Kasumi-1 (cell line): ENCODE data around the gene PDE4D.
"Not testable (repeated sequence)": the region's sequence is repeated elsewhere in the genome, so short reads cannot be mapped to it uniquely, and the experiment has no call there.

Experiments
- DNase-seq, 2 experiments: peaks; one replicate each; lab custom pipeline; 2025; lab: John Stamatoyannopoulos, UW

PDE4D gene

DNA sequence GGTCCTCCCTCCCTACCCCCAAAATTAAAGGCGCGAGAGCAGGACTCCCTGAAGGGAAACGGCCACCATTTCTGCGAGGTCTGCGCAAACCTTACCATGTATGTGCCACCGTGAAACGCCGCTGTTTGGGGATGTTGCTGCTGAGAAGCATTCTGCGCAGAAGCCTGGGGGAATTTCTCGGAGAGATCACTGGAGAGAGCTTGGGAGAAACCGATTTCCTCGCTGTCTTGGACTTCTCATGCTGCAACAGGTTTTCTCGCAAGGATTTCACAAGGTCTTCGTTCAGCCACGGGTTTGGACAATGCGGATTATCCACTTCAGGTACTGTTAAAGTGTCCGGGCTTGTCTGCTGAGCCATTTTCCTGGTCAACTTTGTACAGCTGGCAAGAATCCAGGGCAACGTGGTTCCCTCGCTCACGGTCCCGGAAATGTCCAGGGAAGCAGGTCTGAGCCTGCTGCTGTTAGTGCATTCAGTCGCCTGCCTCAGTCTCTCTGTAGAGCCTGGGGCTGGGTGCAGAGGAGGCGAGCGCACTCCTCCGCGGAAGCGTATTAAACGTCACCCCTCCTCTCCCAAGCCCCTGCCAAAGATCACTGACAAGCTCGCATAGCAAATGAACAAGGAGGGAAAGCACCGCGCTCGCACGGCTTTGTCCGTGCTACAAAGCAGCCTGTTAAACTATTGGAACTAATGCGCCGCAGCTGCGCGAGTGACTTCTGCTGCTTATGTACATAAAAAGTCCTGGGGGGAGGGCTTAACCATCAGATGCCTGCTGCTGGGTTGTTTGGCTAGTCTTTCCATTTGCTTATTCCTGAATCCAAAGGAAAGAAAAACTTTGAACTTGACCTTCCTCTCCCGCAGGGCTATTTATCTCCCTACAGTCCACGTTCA, 125.1 kb downstream of the PDE4D start:
- no peak for DNase-seq

DNA sequence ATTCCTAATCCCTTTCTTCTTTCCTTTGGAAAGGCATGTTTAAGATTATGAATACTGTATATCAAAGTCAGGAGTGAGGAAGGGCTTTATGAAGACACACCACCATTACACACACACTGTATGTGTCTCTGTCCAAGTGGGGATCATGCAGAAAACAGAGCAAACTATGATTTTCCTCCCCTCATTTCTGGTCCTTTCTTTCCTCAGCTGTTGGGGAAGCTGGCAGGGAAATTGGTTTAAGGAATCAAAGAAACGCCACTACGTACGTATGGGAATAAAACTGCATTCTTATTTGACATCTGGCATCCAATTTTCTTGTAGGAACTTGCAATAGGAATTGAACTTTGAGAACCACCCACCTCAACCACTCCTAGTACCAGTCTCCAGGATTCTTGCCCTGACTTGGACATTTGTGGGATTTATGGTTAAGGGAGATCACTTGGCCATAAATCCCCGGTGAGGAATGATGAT, 125.8 kb downstream of the PDE4D start:
- no peak for DNase-seq

DNA sequence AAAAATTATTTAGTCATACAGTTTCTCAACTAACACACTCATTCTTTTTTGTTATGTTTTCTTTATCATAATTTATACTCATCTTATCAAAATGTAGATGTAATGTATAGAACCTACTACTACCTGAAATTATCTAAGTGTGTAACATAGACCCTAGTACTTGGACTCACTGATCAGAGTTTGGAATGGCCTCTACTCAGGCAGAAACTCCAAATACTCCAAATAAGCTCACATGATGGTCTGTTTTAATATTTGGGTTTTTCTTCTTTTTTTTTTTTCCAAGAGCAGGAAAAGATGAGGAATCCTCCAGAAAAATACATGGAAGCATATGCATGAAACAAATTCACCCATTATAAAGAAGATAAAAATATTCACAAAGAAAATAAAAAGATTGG, 126.3 kb downstream of the PDE4D start:
- no peak for DNase-seq

DNA sequence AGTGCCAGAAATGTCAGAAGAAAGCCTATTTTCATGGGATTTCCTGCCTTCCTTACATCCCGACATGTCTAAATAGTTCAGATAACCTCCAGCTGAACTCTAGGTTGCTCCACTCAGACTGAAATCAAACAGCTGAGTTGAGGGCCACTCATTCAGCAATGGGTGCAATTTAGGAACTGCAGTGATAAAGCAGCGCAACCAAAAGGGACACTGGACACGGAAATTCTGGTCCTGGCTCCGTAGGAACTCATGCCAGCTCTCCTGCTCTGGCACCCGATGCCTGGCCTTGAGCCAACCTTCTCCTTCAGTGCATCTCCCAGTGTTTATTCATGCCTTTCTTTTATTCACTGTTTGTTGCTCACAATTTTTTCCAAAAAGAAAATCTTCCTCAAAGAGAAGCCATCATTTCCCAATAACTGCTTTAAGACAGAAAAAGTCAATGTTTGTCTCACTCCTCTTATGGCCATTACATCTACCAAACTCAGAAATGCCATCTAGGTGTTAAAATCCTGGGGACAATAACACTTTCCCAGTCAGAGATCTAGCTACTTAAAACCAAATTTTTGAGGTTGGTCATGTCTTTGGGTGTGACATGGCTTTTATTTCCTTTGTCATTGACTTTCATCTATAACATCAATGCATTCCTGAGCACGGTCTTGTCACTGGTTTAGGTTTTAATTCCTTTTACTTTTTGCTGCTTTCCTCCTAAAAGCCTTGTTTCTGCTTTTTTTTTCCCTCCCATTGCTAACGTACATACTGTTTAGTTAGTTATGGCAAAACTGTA, 126.9 kb downstream of the PDE4D start:
- DNase-seq: no peak

DNA sequence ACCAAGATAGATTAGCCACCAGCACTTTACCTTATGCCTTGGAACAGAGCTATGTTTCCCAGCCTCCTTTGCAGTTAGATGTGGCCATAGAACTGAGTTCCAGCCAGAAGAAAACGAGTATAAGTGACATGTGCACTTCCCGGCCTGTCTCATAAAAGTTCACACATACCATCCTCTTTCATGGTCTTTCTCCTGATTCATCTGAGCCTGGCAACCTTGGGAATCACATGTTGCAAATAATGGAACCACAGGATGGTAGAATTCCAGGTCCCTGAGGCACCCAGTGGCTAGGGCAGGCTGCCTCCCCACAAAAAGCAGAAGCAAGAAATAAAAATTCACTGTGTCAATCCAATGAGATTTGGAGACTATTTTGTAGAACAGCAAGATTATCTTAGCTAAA, 128.1 kb downstream of the PDE4D start:
- DNase-seq: no peak

DNA sequence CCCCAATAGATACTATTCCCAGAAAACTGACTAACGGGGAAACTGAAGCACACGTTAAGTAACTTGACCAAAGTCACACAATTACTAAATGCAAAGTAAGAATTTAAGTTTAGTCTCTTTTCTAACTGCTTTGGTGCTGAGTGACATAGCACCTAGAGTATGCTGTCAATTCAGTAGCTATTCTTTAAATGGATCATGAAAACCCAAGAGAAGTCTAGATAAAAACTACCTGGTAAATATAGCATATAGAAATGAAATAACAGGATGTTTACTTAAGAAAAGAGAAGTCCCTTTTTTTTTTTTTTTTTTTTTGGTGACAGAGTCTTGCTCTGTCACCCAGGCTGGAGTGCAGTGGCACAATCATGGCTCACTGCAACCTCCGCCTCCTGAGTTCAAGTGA, 129.2 kb downstream of the PDE4D start:
- no peak for DNase-seq

DNA sequence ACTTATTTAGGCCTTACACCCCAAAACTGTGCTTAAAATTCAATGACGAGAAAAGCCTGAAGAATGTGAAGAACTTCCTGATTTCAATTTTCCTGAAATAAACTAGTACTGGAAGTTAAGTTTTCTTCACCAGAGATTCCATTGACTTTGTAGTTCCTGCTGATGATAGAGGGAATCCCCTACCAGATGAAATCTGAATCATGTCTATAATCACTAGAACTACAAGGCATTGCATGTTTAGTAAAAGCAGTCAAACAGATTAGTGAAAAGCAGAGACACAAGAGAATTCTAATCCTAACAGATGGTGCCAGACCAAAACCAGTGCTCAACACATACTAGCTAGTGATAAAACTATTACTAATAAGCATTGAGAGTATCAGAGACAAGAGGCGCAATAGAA, 130.0 kb downstream of the PDE4D start:
- DNase-seq: no peak

DNA sequence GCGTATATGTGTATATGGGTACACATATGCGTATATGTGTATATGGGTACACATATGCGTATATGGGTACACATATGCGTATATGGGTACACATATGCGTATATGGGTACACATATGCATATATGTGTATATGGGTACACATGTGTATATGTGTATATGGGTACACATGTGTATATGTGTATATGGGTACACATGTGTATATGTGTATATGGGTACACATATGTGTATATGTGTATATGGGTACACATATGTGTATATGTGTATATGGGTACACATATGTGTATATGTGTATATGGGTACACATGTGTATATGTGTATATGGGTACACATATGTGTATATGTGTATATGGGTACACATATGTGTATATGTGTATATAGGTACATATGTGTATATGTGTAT, 131.3 kb downstream of the PDE4D start:
- not testable (repeated sequence) for DNase-seq

DNA sequence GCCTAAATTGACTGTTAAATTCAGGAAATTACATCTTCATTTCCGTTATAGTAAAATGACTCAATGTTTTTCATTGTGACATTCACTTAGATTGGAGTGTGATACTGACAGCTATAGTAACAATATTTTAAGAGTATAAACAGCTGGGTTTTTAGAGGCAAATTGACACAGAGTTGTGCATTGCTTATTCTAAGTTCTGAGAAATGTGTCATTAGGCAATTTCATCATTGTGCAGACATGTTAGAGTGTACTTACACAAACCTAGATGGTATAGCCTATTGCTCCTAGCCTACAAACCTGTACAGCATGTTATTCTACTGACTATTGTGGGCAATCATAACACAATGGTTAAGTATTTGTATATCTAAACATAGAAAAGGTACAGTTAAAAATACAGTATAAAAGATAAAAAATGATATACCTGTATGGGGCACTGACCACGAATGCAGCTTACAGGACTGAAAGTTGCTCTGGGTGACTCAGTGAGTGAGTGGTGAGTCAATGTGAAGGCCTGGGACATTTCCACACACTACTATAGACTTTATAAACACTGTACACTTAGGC, 132.7 kb downstream of the PDE4D start:
- no peak for DNase-seq

DNA sequence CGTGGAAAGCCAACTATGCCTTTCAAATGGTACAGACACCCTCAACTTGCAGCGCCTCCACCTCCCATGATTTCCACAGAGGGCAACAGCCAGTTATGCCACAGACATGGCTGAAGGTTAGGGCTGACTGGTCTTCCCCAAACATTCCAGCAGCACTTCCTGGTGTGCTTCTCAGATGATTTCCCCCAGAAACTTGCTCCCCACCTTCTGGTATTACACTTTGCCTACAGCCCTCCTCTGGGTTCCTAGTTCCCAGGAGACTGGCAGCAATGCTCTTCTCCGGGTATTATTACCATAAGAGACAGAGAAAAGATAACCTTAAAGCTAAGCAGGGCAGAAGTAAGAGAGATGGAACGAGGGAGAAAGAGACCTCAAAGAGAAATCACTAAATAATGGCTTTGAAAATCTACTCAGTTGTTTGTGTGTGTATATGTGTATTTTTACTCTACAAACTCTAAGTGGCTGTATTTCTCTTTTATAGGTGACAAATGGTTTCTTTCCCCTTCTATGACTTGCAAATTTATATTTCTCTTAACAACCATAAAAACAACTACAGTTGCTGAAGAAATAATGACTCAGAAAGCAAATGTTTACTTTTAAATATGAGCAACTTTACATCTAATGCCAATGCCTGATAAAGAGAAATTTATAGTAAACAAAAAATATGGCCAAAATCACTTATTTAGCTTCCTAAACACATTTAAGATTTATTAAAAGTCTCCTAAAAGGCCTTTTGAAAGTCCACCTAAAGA, 133.8 kb downstream of the PDE4D start:
- no peak for DNase-seq

DNA sequence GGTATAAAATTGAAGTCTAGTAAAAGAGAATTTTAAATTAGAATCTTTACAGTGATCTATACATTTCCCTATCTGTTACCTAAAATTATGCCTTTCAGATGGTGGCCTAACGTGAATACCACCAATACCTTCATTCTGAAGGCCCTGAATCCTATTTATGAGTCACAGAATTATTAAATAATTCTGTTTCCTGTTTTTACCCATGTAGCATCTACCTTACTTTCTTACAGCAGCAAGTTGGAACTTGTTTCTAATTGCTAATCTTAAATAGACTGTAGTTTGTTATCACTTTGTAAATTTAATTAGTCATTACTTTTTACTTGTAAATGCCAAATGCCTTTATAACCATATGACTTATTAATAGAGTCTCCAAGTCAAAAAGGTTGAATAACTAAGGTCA, 135.0 kb downstream of the PDE4D start:
- no peak for DNase-seq

DNA sequence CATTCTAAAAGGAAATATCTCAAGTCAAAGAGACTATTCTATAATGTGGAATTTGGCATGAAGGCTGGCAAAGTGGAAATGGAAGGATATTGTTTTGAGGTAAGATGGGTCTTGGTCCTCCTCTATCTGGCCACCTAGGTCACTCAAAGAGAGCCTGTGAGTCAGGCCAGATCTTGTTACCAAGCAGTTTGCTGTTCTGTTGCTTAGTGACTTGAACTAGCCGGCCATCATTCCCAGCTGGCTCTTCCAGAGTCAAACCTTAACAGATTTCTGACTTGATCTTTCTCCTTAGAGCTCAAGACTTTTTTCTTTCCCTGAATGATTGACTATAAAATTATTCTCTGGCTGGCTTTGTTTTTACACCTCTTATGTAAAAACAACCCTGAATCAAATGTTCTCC, 136.1 kb downstream of the PDE4D start:
- no peak for DNase-seq

DNA sequence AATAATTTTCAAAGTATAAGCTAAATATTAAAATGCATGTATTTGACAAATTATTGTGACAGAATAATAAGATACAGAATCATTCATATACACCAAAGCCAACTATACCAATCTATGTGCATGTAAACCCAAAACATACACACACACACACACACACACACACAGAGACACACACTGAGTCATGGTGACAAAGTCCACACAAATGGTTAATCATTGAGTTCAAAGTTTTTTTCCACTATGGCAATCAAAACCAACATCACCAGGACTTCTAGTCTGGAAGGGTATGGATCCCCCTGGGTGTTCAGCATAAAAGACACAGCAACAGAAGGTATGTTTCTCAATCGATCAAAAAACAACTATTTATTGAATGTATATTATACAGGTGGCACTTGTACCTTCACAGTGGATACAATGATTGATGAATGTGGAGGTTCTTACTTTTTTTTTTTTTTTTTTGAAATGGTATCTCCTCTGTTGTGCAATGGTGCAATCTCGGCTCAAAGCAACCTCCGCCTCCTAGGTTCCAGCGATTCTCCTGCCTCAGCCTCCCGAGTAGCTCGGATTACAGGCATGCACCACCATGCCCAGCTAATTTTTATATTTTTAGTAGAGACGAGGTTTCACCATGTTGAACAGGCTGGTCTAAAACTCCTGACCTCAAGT, 137.0 kb downstream of the PDE4D start:
- DNase-seq: no peak

DNA sequence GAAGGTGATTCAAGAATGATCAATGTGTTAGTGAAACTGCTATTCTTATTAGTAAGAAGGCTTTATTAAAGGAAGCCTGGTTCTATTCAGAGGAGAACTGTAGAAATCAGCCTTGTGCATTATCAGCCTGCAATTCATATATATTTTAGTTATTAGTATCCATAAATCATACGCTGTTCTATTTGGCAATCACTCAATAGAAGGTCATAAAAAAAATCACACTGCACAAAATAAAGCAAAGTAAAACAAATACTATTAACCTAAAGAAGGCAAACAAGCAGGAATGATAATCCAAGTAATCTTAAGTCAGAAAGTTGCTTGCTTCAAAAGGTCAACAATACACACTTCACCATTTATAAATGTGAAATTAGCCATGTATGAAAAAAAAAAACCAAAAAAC, 138.1 kb downstream of the PDE4D start:
- DNase-seq: no peak

DNA sequence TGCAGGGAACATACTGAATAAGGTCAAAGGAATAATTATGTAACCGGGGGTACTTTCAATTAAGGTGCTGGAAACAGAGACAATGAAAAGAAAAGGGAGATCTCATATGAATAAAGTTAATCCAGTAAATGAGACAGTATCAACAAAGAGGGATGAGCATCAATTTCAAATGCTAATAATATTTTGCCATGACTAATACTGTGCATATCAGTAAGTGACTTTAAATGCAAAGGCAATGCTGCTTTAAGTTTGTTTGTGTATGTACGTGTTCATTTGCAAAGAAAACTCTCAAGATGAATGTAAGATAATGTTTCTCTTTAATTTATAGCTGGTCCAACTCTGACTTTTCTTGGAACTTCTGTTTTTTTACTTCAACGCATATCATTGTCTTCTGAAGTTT, 139.9 kb downstream of the PDE4D start:
- no peak for DNase-seq

DNA sequence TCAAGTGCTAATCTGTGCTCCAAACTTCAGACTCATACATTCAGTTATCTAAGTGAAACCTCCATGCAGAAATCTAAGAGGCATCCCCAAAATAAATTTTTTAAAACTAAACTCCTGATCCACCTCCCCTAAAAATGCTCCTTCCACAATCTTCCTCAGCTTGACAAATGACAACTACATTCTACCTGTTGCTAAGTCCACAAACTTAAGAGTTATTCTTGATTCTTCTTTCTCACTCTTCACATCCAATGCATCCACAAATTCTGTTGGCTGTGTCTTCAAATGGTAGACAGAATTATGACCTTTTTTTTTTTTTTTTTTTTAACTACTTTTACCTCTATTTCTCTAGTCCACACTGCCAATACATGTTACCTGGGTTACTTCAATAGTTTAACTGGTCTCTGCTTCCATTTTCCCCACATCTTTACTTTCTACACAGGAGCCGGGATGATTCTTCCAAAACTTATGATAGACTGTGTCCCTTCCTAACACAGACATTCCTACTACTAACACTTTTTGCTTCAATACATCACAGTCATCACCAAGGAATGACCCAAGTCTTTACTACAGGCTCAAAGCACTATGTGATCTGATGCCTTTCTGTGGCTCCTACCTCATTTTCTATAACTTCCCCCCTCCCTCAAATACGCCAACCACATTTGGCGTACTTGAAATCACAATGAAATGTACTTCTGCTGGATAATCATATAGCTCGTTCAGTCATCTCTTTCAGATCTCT, 143.6 kb downstream of the PDE4D start:
- DNase-seq: no peak

DNA sequence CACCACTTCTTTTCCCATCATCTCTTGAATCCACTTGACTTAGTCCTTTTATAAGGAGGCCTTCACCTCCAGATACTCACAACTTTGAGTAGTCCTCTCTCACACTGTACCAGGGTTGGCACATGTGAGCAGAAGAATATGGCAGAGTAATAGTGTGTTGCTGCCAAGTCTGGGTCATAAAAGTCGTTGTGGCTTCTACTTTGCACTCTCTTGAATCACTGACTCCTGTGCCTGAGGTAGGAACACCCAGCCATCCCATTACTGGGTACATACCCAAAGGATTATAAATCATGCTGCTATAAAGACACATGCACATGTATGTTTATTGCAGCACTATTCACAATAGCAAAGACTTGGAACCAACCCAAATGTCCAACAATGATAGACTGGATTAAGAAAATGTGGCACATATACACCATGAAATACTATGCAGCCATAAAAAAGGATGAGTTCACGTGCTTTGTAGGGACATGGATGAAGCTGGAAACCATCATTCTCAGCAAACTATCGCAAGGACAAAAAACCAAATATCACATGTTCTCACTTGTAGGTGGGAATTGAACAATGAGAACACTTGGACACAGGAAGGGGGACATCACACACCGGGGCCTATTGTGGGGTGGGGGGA, 145.4 kb downstream of the PDE4D start:
- not testable (repeated sequence) for DNase-seq

DNA sequence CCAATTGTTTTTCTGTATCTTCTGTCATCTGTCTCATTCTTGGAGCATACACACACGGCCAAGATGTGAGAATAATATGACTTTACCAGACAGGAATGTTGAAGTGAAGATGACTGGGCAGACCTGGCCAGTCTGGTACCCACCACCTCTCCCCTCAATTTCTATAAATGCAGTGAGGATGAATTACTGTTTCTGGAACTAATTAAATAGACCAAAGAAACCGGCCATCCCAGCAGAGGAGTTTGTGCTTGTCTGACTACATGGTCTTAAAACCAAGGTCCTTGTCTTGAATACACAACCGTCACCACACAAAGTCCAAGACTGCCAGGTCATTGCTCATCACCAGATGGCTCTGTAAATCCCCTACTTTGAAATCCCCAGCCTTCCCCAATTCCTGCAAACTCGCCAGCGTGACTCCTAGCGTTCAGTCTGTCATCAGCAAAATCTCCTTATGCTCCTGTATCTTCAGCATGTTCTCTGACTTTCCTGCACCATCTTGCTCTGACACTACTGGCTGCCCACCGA, 147.2 kb downstream of the PDE4D start:
- DNase-seq: no peak

DNA sequence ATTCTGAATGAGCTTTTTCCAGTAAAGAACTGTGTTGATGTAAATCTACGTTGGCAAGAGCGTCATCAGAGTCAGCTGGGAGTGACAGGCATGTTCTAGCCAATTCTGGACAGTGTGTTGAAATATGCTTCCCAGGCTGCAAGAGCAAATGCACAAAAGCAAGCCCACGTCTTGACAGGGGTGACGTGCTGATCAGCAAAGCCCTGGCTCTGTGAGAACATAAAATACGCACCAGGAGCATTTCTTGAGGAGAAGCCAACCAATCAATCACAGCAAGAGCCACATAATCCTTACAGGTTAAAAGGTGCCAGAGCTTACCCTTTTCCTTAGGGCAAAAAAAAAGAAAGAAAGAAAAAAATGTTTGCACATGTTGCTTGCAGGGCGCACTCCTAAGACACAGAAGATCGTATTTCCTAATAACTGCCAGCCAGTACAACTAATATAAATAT, 148.1 kb downstream of the PDE4D start:
- no peak for DNase-seq

DNA sequence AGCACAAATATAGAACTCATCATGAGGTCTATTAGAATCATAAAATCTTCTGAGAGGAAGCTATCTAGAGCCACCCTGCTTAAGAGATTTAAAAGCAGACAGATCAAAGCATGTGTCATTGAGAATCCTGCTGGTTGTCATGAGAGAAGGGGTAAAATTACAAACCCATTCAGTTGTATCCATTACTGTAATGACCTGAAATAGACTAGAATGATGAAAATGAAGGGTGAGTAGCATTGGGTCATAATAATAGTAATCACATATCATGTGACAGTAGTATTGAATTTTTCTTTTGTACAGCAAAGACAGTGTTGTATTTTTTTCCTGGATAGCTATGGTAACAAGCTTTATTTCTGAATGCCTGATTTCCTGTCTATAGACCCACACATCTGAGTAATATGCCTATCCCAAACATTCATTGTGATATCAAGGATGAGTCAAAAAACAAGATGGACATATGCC, 149.0 kb downstream of the PDE4D start:
- DNase-seq: no peak
